ENCODE data around the gene SDF4. TPM values are rescaled to one million over a fixed set of nuclear protein-coding genes. Genes with fewer than 3 reads are reported as not detected.

The SDF4 gene
- total and polyA plus RNA-seq, 2 of the 8 experiments (the other 6 are each of a cell fraction or from before 2014, with no cell fraction given): 45.5 to 75.6 TPM

DNA sequence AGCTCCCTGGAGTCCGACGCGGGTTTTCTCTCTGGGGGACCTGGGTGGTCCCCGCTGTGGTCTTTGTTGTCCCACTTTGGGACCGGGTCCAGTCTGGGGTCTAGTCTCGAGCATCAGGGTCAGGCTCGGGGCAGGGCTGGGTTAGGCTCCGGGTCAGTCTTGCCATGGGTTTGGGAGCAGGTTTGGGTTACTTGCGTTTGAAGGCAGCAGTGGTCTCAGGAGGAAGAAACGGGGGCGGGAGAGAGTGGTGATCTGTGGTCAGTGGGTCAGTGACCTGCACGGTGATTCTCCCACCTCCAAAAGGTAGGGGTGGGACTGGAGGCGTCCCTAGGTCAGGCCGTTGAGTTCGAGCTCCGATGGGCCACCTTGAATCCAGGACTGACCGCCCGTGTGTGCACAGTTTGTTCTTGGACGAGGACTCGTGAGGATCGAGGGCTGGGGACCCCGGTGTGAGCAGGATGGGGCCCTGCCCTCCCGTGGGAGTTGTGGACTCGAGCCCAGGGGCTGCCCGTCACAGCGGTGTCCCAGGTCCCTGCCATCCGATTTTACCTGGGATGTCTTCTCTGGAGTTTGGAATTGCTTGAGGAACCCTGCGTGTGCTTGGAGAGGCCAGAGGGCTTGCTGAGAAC is 2.5 kb upstream of the SDF4 start:
- no peaks in the 10 kb centered on the region; a peak in 1 of 7 replicates for H3K27me3 ChIP-seq (replicated peaks in 1 of 4; ENCODE audit: control insufficient read depth in 3 of 4, extremely low read depth in 1 of 4, insufficient read depth in 3 of 4, low read length in 3 of 4)
- H4K5ac ChIP-seq (ENCODE audit: insufficient read length, low read depth, low read length): no peak overlapping the region
- no peak overlapping the region for H3K4me3 ChIP-seq (ENCODE audit: extremely low read depth in 1 of 4, insufficient read depth in 2 of 4, low read depth in 3 of 4, low read length in 4 of 4)
- H2AFZ ChIP-seq (ENCODE audit: low read length): no peak overlapping the region
- H2BK15ac ChIP-seq (ENCODE audit: low read length): no peak overlapping the region
- H3K79me2 ChIP-seq (ENCODE audit: control insufficient read depth in 1 of 2, insufficient read depth in 2 of 2, low read length in 2 of 2): peaks cover 6 to 28% of the 10 kb centered on the region in 2 experiments; a peak in 3 of 4 replicates
- H3K14ac ChIP-seq (ENCODE audit: insufficient read length): no peak overlapping the region
- no peak overlapping the region for H3K4ac ChIP-seq (replicated peaks; ENCODE audit: insufficient read length, low read depth, low read length)
- no peak overlapping the region for H3K27ac ChIP-seq (ENCODE audit: low read depth, low read length)
- H2BK120ac ChIP-seq (replicated peaks; ENCODE audit: low read depth, low read length): no peak overlapping the region
- peaks cover 2 to 18% of the 10 kb centered on the region in 2 experiments for H4K20me1 ChIP-seq (replicated peaks in 1 of 2; ENCODE audit: control insufficient read depth in 1 of 2, insufficient read depth in 2 of 2, low read length in 2 of 2)
- no peak overlapping the region for H2BK20ac ChIP-seq (ENCODE audit: low read length)
- 95% methylated on average over 26 of the region's 28 CpGs; no CpG with 5 or more reads in 1 of the 2 experiments for WGBS, 2 experiments (ENCODE audit: extremely low coverage in 1 of 2, insufficient coverage in 1 of 2, insufficient read length in 1 of 2, insufficient replicate concordance in 2 of 2, low coverage in 1 of 2, low lambda C conversion rate in 2 of 2, missing lambda C conversion rate in 1 of 2)
- no peak overlapping the region for H3K23ac ChIP-seq (ENCODE audit: insufficient read length)
- 0 out of 2 replicates have a peak overlapping the region, but pooled peaks have one; percentile 39 for H2AK5ac ChIP-seq (ENCODE audit: low read depth, low read length)
- H3K36me3 ChIP-seq (ENCODE audit: control insufficient read depth in 2 of 4, insufficient read depth in 4 of 4, low read length in 3 of 4): peaks cover 0 to 8% (median 0%) of the 10 kb centered on the region in 4 experiments; a peak in 1 of 8 replicates
- peak overlapping the region; percentile 88 for H4K8ac ChIP-seq (ENCODE audit: extremely low read depth, insufficient read depth, low read length)
- POLR2A ChIA-PET (ENCODE audit: partially characterized antibody): interaction anchor here (1.0 to 1.1 kb wide), 2 partner anchors 9 to 16 kb away, joined by 3 read pairs; no protein-coding TSS in a partner anchor
- FAIRE-seq (no peak), DNase-seq (ENCODE audit: low read depth in 1 of 2, low spot score in 2 of 2) (no peak)
- H3K9ac ChIP-seq (replicated peaks in 1 of 4; ENCODE audit: extremely low read depth in 1 of 4, low read depth in 3 of 4, low read length in 3 of 4): no peak overlapping the region
- no peak overlapping the region for H3K18ac ChIP-seq (ENCODE audit: extremely low read depth, low read length)
- H3K4me1 ChIP-seq (replicated peaks in 1 of 4; ENCODE audit: control insufficient read depth in 3 of 4, insufficient read depth in 4 of 4, low read length in 3 of 4): peaks cover 0 to 12% (median under 1%) of the 10 kb centered on the region in 4 experiments; a peak in 4 of 7 replicates
- H4K91ac ChIP-seq (replicated peaks; ENCODE audit: insufficient read length, low read length): no peak overlapping the region
- peaks cover 7% of the 10 kb centered on the region for H3K23me2 ChIP-seq (ENCODE audit: low read depth, low read length)
- H3K56ac ChIP-seq (replicated peaks; ENCODE audit: insufficient read length, low read depth, low read length): no peak overlapping the region
- peaks cover 0 to 9% of the 10 kb centered on the region in 2 experiments; a peak in 2 of 4 replicates for H3K9me3 ChIP-seq (ENCODE audit: insufficient read depth in 2 of 2, low read depth in 1 of 2, low read length in 1 of 2)
- CTCF ChIA-PET (ENCODE audit: partially characterized antibody): no interaction called here
- H3K4me2 ChIP-seq (ENCODE audit: insufficient read depth in 1 of 2, low read depth in 2 of 2, low read length in 2 of 2): no peak overlapping the region
- H2BK5ac ChIP-seq (ENCODE audit: low read depth, low read length): no peak overlapping the region
- TF ChIP-seq TAF7 (optimal IDR thresholded peaks at IDR 0.05; ENCODE audit: borderline replicate concordance, low read depth, low read length): no peak
- TF ChIP-seq CHD1 (IDR thresholded peaks at IDR 0.05; ENCODE audit: low read depth, low read length): no peak
- no peak for TF ChIP-seq YY1 (IDR thresholded peaks at IDR 0.05; ENCODE audit: low read depth, low read length)
- TF ChIP-seq TEAD4 (IDR thresholded peaks at IDR 0.05; ENCODE audit: low read depth, low read length): no peak
- TF ChIP-seq POLR2A (IDR thresholded peaks at IDR 0.05; ENCODE audit: control extremely low read depth in 1 of 2, low read depth in 2 of 2, low read length in 2 of 2): no peak
- no peak for TF ChIP-seq MAFK (IDR thresholded peaks at IDR 0.05; ENCODE audit: low read depth, low read length)
- TF ChIP-seq CREB1 (IDR thresholded peaks at IDR 0.05): no peak
- TF ChIP-seq SIRT6 (IDR thresholded peaks at IDR 0.05; ENCODE audit: low read length): no peak
- TF ChIP-seq BCL11A (IDR thresholded peaks at IDR 0.05; ENCODE audit: low read depth in 2 of 2, low read length in 2 of 2): no peak
- no peak for TF ChIP-seq NRF1 (IDR thresholded peaks at IDR 0.05; ENCODE audit: low read depth, low read length)
- H3K79me1 ChIP-seq (ENCODE audit: low read depth, low read length): peaks cover 28% of the 10 kb centered on the region
- H2BK12ac ChIP-seq (ENCODE audit: low read depth, low read length): no peak overlapping the region

All from H1 (cell line).